A549 (cell line): ENCODE results near the gene ANKS1B. TPM values are rescaled to one million over a fixed set of nuclear protein-coding genes. Genes with fewer than 3 reads are reported as not detected.

Source experiments
- ATAC-seq, 2 experiments: fragments of 200-7000 bp in 1 of 2; fragments of >200 bp in 1 of 2; cut with Nextera tagmentation in 1 of 2; cut with Tn5 transposase in 1 of 2; 3 replicates each; pipeline versions ENCODE4 v1.8.0 to v1.9.1; 2018 to 2020; ENCODE audit warnings: mild to moderate bottlenecking in 1 of 2, moderate library complexity in 1 of 2
- CTCF ChIA-PET: fragments of 300-600 bp; sonication (Branson Sonifier 250); formaldehyde crosslinking; extraction: SDS; loops from one replicate; lab custom pipeline; 2021; ENCODE audit warnings: antibody characterized with exemption, inconsistent platforms; lab: Yijun Ruan, JAX
- POLR2A ChIA-PET: fragments of 350-600 bp; formaldehyde crosslinking; extraction: SDS; loops from one replicate; lab custom pipeline; 2021; ENCODE audit warnings: antibody characterized with exemption, inconsistent platforms; lab: Yijun Ruan, JAX
- DNase-seq, 2 experiments: peaks; one replicate each; pipeline versions ENCODE4 v3.0.0 to v3.0.0-alpha.2; 2011 to 2016; ENCODE audit warnings: low read depth in 1 of 2, low spot score in 1 of 2
- FAIRE-seq: peaks from 2 replicates; lab custom pipeline; 2011; peaks lifted over from hg19 to GRCh38; lab: Jason Lieb, UNC
- H3K27ac ChIP-seq, 2 experiments: fragments of >200 bp; sonication (Bioruptor Twin); formaldehyde crosslinking; 3 replicates each; pipeline ENCODE4 v1.5.1; 2016 to 2017
- H3K4me1 ChIP-seq: fragments of >200 bp; sonication (Bioruptor Twin); formaldehyde crosslinking; 3 replicates; pipeline ENCODE4 v1.6.1; 2016
- H3K4me2 ChIP-seq: fragments of >200 bp; sonication (Bioruptor Twin); formaldehyde crosslinking; 3 replicates; pipeline ENCODE4 v1.6.1; 2016
- H3K4me3 ChIP-seq: fragments of >200 bp; sonication (Bioruptor Twin); formaldehyde crosslinking; 3 replicates; pipeline ENCODE4 v1.5.1; 2016
- H3K9me3 ChIP-seq: fragments of >200 bp; sonication (Bioruptor Twin); formaldehyde crosslinking; 3 replicates; pipeline ENCODE4 v1.6.1; 2016
- BHLHE40 ChIP-seq: IDR thresholded peaks from 2 replicates; pipeline ENCODE4 v1.6.1; 2012; ENCODE audit warnings: low read depth, low read length, inconsistent platforms
- CBX2 ChIP-seq: fragments of 200-600 bp; sonication (generic); IDR thresholded peaks from 2 replicates; pipeline ENCODE4 v1.6.1; 2016; ENCODE audit warnings: low read depth, mild to moderate bottlenecking, borderline replicate concordance
- CEBPB ChIP-seq, 2 experiments: fragments of >200 bp in 1 of 2; sonication (Bioruptor Twin) in 1 of 2; formaldehyde crosslinking in 1 of 2; IDR thresholded peaks; 2 replicates each; pipeline ENCODE4 v1.6.1; 2012 to 2016
- CHD2 ChIP-seq: fragments of 150-350 bp; IDR thresholded peaks from 2 replicates; pipeline ENCODE4 v1.6.1; 2014; ENCODE audit warnings: low read length; ENCODE audit not compliant: partially characterized antibody
- EHF ChIP-seq: fragments of 250-450 bp; sonication (Bioruptor Pico); IDR thresholded peaks from 2 replicates; pipeline ENCODE4 v1.5.0; 2020; ENCODE audit warnings: mild to moderate bottlenecking
- EP300 ChIP-seq, 2 experiments: fragments of >200 bp; sonication (Bioruptor Twin); formaldehyde crosslinking; IDR thresholded peaks; 2 replicates in 1 of 2; 3 replicates in 1 of 2; pipeline ENCODE4 v1.6.1; 2016 to 2017
- FOSB ChIP-seq: fragments of 250-450 bp; sonication (Bioruptor Pico); IDR thresholded peaks from 2 replicates; pipeline ENCODE4 v1.5.0; 2020; ENCODE audit warnings: mild to moderate bottlenecking, moderate library complexity
- FOSL2 ChIP-seq, 2 experiments: fragments of 450-650 bp in 1 of 2; fragments of >200 bp in 1 of 2; sonication (Bioruptor Twin) in 1 of 2; formaldehyde crosslinking; IDR thresholded peaks; 2 replicates each; pipeline versions ENCODE4 v1.5.0 to v1.6.1; 2016 to 2020; ENCODE audit warnings: mild to moderate bottlenecking in 1 of 2, moderate library complexity in 1 of 2
- FOXS1 ChIP-seq: fragments of 250-450 bp; sonication (Bioruptor Pico); IDR thresholded peaks from 2 replicates; pipeline ENCODE4 v1.5.0; 2020; ENCODE audit warnings: mild to moderate bottlenecking, moderate library complexity
- HDAC2 ChIP-seq: fragments of 200-600 bp; sonication (generic); IDR thresholded peaks from 2 replicates; pipeline ENCODE4 v1.6.1; 2016
- HEYL ChIP-seq: fragments of 250-450 bp; sonication (Bioruptor Pico); IDR thresholded peaks from 2 replicates; pipeline ENCODE4 v1.8.0; 2021; ENCODE audit warnings: mild to moderate bottlenecking, moderate library complexity
- HOXB5 ChIP-seq: fragments of 250-450 bp; sonication (Bioruptor Pico); IDR thresholded peaks from 2 replicates; pipeline ENCODE4 v1.5.0; 2020; ENCODE audit warnings: mild to moderate bottlenecking, moderate library complexity
- MAZ ChIP-seq: fragments of 150-350 bp; IDR thresholded peaks from 2 replicates; pipeline ENCODE4 v1.6.1; 2014; ENCODE audit warnings: antibody characterized with exemption, low read depth, low read length, borderline replicate concordance
- NFE2L2 ChIP-seq: fragments of 150-350 bp; conservative IDR thresholded peaks from 2 replicates; pipeline ENCODE4 v1.6.1; 2014; ENCODE audit warnings: low read length
- NPAS2 ChIP-seq: fragments of 250-450 bp; sonication (Bioruptor Pico); IDR thresholded peaks from 2 replicates; pipeline ENCODE4 v1.8.0; 2022; ENCODE audit warnings: mild to moderate bottlenecking, moderate library complexity, borderline replicate concordance
- NR3C1 ChIP-seq: fragments of >200 bp; sonication (Bioruptor Twin); formaldehyde crosslinking; IDR thresholded peaks from 3 replicates; pipeline ENCODE4 v1.6.1; 2017
- PHF8 ChIP-seq: fragments of 200-600 bp; sonication (generic); IDR thresholded peaks from 2 replicates; pipeline ENCODE4 v1.6.1; 2016; ENCODE audit warnings: low read depth, mild to moderate bottlenecking, antibody characterized with exemption, moderate library complexity, borderline replicate concordance
- POLR2A ChIP-seq: IDR thresholded peaks from 2 replicates; pipeline ENCODE4 v1.6.1; 2012; ENCODE audit warnings: mild to moderate bottlenecking, low read length
- POLR2AphosphoS2 ChIP-seq: conservative IDR thresholded peaks from 2 replicates; pipeline ENCODE4 v1.6.1; 2012; ENCODE audit warnings: low read length, improper control_type of control experiment, inconsistent platforms
- RFX5 ChIP-seq: fragments of 450-650 bp; IDR thresholded peaks from 2 replicates; pipeline ENCODE4 v1.7.1; 2014; ENCODE audit warnings: antibody characterized with exemption, mild to moderate bottlenecking, moderate library complexity
- RNF2 ChIP-seq: fragments of 200-600 bp; sonication (generic); IDR thresholded peaks from 2 replicates; pipeline ENCODE4 v1.6.1; 2016; ENCODE audit warnings: low read depth, mild to moderate bottlenecking, antibody characterized with exemption, moderate library complexity, borderline replicate concordance
- TFCP2L1 ChIP-seq: fragments of 250-450 bp; sonication (Bioruptor Pico); IDR thresholded peaks from 2 replicates; pipeline ENCODE4 v1.5.0; 2021; ENCODE audit warnings: mild to moderate bottlenecking
- WGBS: methylation state at CpG from one replicate; pipeline ENCODE4 v1.1.6; 2017; ENCODE audit errors: missing lambda C conversion rate; 5-methylcytosine and 5-hydroxymethylcytosine counted together
- polyA plus RNA-seq, 4 experiments: library from polyadenylated mRNA; depleted of rRNA in 3 of 4; stranded (reverse); fragments of >200 nt; fragmentation: RNase III in 1 of 4; extraction: RNeasy Plus Mini Kit Qiagen cat#74134 plus additional on column Dnase treatment in 1 of 4; gene quantifications; 2 replicates in 3 of 4; 3 replicates in 1 of 4; pipeline ENCODE4 v1.2.3, GENCODE V29; 2011 to 2017
- TF ChIP-seq, protein P1 (sequence below): fragments of 450-650 bp; IDR thresholded peaks from 2 replicates; pipeline ENCODE4 v1.6.1; 2014; ENCODE audit warnings: antibody characterized with exemption
- TF ChIP-seq, protein P2 (sequence below): fragments of 250-450 bp; sonication (Bioruptor Pico); IDR thresholded peaks from 2 replicates; pipeline ENCODE4 v1.5.0; 2020; ENCODE audit warnings: low read depth, mild to moderate bottlenecking, moderate library complexity
- TF ChIP-seq, protein P3 (sequence below): IDR thresholded peaks from 2 replicates; pipeline ENCODE4 v1.6.1; 2012
- TF ChIP-seq, protein P4 (sequence below): fragments of 150-350 bp; IDR thresholded peaks from 2 replicates; pipeline ENCODE4 v1.6.1; 2014; ENCODE audit warnings: low read depth, mild to moderate bottlenecking, low read length

Gene ANKS1B
- polyA plus RNA-seq, 2 of the 4 experiments (the other 2 are of a cell fraction) = 1.5 to 2.2 TPM

DNA sequence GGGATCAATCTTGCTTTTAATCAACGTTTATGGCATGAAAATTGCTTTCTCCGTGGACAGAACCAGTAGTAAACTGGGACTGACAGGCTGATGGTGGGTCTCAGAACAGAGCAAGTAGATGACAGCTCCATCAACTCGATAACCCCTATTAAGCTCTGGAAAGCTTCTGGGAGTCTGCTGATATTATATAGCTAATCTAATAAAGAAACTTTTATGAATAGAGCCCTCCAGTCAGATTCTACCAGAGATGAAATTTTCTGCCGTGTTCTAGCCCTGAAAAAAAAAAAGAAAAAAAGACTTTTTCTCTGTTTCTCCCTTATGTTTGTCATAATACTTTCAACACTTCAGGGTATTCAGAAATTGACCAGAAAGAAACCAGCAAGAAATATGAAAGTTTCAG, 1168.0 kb downstream of the ANKS1B start (continued):
- TF ChIP-seq, protein P1, sequence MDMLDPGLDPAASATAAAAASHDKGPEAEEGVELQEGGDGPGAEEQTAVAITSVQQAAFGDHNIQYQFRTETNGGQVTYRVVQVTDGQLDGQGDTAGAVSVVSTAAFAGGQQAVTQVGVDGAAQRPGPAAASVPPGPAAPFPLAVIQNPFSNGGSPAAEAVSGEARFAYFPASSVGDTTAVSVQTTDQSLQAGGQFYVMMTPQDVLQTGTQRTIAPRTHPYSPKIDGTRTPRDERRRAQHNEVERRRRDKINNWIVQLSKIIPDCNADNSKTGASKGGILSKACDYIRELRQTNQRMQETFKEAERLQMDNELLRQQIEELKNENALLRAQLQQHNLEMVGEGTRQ = no peak
- TF ChIP-seq FOSL2 (IDR thresholded peaks at IDR 0.05) (no peak), FOSL2 (CRISPR knock-in tag; IDR thresholded peaks at IDR 0.05) (no peak), HOXB5 (CRISPR knock-in tag) (no peak), FOSB (no peak), NPAS2 (CRISPR knock-in tag) (no peak), PHF8 (no peak), BHLHE40 (no peak)

- no peaks in the 10 kb centered on the region for H3K9me3 ChIP-seq
- no peaks in the 10 kb centered on the region for H3K4me1 ChIP-seq
- CTCF ChIA-PET = interaction anchor here (0.9 kb wide), 1 partner anchor 115 kb away, joined by 3 read pairs; no protein-coding TSS in a partner anchor
- WGBS = 45% methylated on average over 6 of the region's 6 CpGs
- ATAC-seq = no peak
- FAIRE-seq = no peak
- no peak overlapping the region for H3K4me2 ChIP-seq
- H3K27ac ChIP-seq = no peak overlapping the region
- DNase-seq = no peak
- H3K4me3 ChIP-seq = no peak overlapping the region
- POLR2A ChIA-PET = no interaction called here
- no peak for TF ChIP-seq NFE2L2
- TF ChIP-seq EHF (CRISPR knock-in tag) = no peak
- TF ChIP-seq FOXS1 (CRISPR knock-in tag) = no peak
- no peak for TF ChIP-seq POLR2A
- TF ChIP-seq POLR2AphosphoS2 = no peak
- no peak for TF ChIP-seq HDAC2
- TF ChIP-seq HEYL (CRISPR knock-in tag) = no peak
- TF ChIP-seq, protein P2, sequence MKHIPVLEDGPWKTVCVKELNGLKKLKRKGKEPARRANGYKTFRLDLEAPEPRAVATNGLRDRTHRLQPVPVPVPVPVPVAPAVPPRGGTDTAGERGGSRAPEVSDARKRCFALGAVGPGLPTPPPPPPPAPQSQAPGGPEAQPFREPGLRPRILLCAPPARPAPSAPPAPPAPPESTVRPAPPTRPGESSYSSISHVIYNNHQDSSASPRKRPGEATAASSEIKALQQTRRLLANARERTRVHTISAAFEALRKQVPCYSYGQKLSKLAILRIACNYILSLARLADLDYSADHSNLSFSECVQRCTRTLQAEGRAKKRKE (CRISPR knock-in tag) = no peak
- TF ChIP-seq NPAS2 (CRISPR knock-in tag) = no peak
- no peak for TF ChIP-seq CEBPB (IDR thresholded peaks at IDR 0.05)
- TF ChIP-seq EP300 (IDR thresholded peaks at IDR 0.05) = no peak
- TF ChIP-seq MAZ = no peak
- TF ChIP-seq, protein P3, sequence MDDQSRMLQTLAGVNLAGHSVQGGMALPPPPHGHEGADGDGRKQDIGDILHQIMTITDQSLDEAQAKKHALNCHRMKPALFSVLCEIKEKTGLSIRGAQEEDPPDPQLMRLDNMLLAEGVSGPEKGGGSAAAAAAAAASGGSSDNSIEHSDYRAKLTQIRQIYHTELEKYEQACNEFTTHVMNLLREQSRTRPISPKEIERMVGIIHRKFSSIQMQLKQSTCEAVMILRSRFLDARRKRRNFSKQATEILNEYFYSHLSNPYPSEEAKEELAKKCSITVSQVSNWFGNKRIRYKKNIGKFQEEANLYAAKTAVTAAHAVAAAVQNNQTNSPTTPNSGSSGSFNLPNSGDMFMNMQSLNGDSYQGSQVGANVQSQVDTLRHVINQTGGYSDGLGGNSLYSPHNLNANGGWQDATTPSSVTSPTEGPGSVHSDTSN = no peak
- TF ChIP-seq CHD2 = no peak
- TF ChIP-seq RNF2 = no peak
- TF ChIP-seq, protein P4, sequence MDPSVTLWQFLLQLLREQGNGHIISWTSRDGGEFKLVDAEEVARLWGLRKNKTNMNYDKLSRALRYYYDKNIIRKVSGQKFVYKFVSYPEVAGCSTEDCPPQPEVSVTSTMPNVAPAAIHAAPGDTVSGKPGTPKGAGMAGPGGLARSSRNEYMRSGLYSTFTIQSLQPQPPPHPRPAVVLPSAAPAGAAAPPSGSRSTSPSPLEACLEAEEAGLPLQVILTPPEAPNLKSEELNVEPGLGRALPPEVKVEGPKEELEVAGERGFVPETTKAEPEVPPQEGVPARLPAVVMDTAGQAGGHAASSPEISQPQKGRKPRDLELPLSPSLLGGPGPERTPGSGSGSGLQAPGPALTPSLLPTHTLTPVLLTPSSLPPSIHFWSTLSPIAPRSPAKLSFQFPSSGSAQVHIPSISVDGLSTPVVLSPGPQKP = no peak
- TF ChIP-seq RFX5 = no peak
- TF ChIP-seq TFCP2L1 = no peak
Observed at GRCh38 chr12:98814254-98814653, 1170.5 kb downstream of the ANKS1B start.

DNA sequence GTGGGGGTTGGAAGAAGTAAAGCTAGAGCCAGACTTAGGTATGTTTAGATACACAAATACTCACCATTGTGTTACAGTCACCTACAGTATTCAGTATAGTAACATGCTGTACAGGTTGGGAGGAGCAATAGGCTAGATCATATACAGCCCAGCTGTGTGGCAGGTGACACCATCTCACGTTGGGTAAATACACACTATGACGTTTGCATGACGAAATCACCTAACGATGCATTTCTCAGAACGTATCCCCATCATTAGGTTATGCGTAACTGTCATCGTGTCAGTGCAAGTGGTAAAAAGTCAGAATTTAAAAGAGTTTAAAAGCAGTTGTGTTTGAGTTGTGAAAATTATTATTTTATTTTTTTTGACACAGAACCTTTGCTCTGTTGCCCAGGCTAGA, 1172.5 kb downstream of the ANKS1B start:
- TF ChIP-seq NR3C1 (no peak), CBX2 (no peak), CEBPB (IDR thresholded peaks at IDR 0.05) (no peak)
- ChIA-PET CTCF (no interaction called here), POLR2A (no interaction called here)
- FAIRE-seq (no peak), DNase-seq (no peak), ATAC-seq (no peak)
- Histone ChIP-seq H3K9me3 (no peaks in the 10 kb centered on the region), H3K27ac (no peak overlapping the region), H3K4me2 (no peak overlapping the region), H3K4me3 (no peak overlapping the region), H3K4me1 (no peaks in the 10 kb centered on the region)
- 59% methylated on average over 7 of the region's 7 CpGs for WGBS
